OCI-LY3 (cell line): ENCODE results near the gene KCNC4.

ENCODE experiments used
- H2AFZ ChIP-seq: fragments of 200-600, 300-600 bp; shearing (Covaris generic); 2 replicates; pipeline ENCODE4 v1.6.0; 2014; ENCODE audit warnings: antibody characterized with exemption, low read depth, low read length
- H3K27ac ChIP-seq: fragments of 200-600, 300-600 bp; sonication (generic); 2 replicates; pipeline ENCODE4 v1.5.1; 2014; ENCODE audit warnings: mild to moderate bottlenecking, low read length, moderate library complexity, mixed read lengths
- H3K27me3 ChIP-seq: fragments of 200-600, 300-600 bp; sonication (generic); 2 replicates; pipeline ENCODE4 v1.6.1; 2014; ENCODE audit warnings: low read depth, low read length, mixed read lengths
- H3K36me3 ChIP-seq: fragments of 200-600, 300-600 bp; sonication (generic); replicated peaks from 2 replicates; pipeline ENCODE3; 2014; ENCODE audit warnings: low read depth, low read length, mixed read lengths
- H3K4me1 ChIP-seq: fragments of 300-600, 200-600 bp; sonication (generic); 2 replicates; pipeline ENCODE4 v1.6.1; 2014; ENCODE audit warnings: low read length, mixed read lengths
- H3K4me2 ChIP-seq: fragments of 200-600, 300-600 bp; sonication (generic); 2 replicates; pipeline ENCODE4 v1.6.1; 2014; ENCODE audit warnings: low read length, mixed read lengths
- H3K4me3 ChIP-seq: fragments of 300-600, 200-600 bp; sonication (generic); 2 replicates; pipeline ENCODE4 v1.5.1; 2014; ENCODE audit warnings: antibody characterized with exemption, mild to moderate bottlenecking, low read length, moderate library complexity
- H3K79me2 ChIP-seq: fragments of 300-600, 200-600 bp; shearing (Covaris generic); 2 replicates; pipeline ENCODE4 v1.6.1; 2014; ENCODE audit warnings: mild to moderate bottlenecking, low read length, mixed read lengths
- H3K9ac ChIP-seq: fragments of 300-600, 200-600 bp; shearing (Covaris generic); 2 replicates; pipeline ENCODE4 v1.6.0; 2014; ENCODE audit warnings: mild to moderate bottlenecking, low read length, moderate library complexity
- H3K9me3 ChIP-seq: fragments of 200-600, 300-600 bp; shearing (Covaris generic); 2 replicates; pipeline ENCODE4 v1.6.1; 2014; ENCODE audit warnings: low read length, mixed read lengths; ENCODE audit not compliant: insufficient read depth
- H4K20me1 ChIP-seq: fragments of 200-600, 300-600 bp; sonication (generic); 2 replicates; pipeline ENCODE4 v1.6.1; 2016; ENCODE audit warnings: low read length, mixed read lengths; ENCODE audit not compliant: insufficient read depth
- EZH2phosphoT487 ChIP-seq: fragments of 200-600 bp; shearing (Covaris generic); IDR thresholded peaks from 2 replicates; pipeline ENCODE4 v1.6.1; 2018; ENCODE audit warnings: antibody characterized with exemption, mixed run types, low read depth
- TF ChIP-seq, protein P1 (sequence below): fragments of 200-600, 300-600 bp; sonication (generic); IDR thresholded peaks from 2 replicates; pipeline ENCODE4 v1.5.1; 2014; ENCODE audit warnings: antibody characterized with exemption, low read length, low read depth

Gene KCNC4

DNA sequence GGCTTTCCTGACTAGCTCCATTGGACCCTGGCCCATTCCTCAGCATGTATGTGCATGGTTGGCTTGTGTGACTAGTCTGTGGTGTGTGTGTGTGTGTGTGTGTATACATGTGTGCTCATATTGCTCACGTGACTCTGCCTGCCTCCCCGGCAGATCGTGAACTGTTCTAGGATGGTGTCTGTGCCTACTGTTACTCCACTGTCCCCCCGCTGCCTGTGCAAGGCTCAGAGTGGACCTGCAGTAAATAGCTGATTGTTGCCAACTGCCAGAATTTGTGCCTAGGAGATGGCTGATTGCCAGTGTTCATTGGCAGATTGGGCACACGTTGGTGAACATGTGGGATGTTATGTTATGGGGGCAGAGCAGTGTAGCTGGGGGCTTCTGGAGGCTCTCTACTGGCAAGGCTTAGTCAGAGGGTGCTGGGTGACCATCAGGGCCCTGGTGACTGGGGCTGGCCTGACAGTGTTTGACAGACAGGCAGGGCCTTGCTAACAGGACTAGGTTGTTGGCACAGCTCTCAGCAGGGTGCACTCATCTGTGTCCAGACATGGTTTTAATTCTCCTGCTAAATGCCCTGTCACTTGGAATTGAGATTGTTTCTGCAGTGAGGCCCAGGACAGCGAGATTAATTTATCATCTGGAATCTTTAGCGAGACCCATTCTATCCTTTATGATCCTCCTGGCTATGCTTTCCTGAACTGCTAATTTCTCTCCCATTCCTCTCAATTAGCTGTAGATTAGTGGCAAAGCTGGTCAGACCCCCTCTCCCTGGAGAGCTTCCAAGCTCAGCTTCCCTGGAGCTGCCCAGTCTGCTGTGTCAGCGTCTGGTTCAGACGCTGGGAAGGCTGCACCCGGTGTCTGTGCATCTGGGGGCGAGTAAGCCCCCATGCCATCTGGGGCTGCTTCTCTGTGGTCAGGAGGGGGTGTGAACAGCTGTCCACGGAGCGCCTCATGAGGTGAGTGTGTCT lies 39.1 kb upstream of the KCNC4 start:
- Histone ChIP-seq H4K20me1 (no peaks in the 10 kb centered on the region), H3K9me3 (no peaks in the 10 kb centered on the region), H3K27me3 (no peaks in the 10 kb centered on the region), H3K4me2 (no peak overlapping the region), H3K27ac (no peak overlapping the region), H2AFZ (no peak overlapping the region), H3K9ac (no peak overlapping the region), H3K4me1 (no peaks in the 10 kb centered on the region), H3K79me2 (no peaks in the 10 kb centered on the region), H3K4me3 (no peak overlapping the region), H3K36me3 (no peaks in the 10 kb centered on the region)
- TF ChIP-seq, protein P1, sequence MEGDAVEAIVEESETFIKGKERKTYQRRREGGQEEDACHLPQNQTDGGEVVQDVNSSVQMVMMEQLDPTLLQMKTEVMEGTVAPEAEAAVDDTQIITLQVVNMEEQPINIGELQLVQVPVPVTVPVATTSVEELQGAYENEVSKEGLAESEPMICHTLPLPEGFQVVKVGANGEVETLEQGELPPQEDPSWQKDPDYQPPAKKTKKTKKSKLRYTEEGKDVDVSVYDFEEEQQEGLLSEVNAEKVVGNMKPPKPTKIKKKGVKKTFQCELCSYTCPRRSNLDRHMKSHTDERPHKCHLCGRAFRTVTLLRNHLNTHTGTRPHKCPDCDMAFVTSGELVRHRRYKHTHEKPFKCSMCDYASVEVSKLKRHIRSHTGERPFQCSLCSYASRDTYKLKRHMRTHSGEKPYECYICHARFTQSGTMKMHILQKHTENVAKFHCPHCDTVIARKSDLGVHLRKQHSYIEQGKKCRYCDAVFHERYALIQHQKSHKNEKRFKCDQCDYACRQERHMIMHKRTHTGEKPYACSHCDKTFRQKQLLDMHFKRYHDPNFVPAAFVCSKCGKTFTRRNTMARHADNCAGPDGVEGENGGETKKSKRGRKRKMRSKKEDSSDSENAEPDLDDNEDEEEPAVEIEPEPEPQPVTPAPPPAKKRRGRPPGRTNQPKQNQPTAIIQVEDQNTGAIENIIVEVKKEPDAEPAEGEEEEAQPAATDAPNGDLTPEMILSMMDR, result no peak
- TF ChIP-seq EZH2phosphoT487, result no peak

DNA sequence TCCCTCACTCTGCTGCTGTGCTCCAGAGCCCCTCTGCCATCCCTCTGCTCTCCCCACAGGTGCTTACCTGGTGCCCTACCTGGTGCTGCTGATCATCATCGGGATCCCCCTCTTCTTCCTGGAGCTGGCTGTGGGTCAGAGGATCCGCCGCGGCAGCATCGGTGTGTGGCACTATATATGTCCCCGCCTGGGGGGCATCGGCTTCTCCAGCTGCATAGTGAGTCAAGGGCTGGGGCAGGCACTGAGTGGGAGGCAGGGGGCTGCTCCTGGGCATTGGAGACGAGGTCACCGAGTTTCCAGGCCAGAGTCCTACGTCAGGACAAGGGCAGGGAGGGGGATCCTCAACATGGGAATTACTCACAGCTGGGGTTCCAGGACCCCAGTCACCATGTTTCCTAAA lies 38.1 kb upstream of the KCNC4 start:
- TF ChIP-seq, protein P1, result no peak
- TF ChIP-seq EZH2phosphoT487, result no peak
- Histone ChIP-seq H3K9me3 (no peaks in the 10 kb centered on the region), H3K4me3 (no peak overlapping the region), H3K27ac (no peak overlapping the region), H3K27me3 (no peaks in the 10 kb centered on the region), H2AFZ (no peak overlapping the region), H3K9ac (no peak overlapping the region), H4K20me1 (no peaks in the 10 kb centered on the region), H3K79me2 (no peaks in the 10 kb centered on the region), H3K4me2 (no peak overlapping the region), H3K36me3 (no peaks in the 10 kb centered on the region), H3K4me1 (no peaks in the 10 kb centered on the region)

DNA sequence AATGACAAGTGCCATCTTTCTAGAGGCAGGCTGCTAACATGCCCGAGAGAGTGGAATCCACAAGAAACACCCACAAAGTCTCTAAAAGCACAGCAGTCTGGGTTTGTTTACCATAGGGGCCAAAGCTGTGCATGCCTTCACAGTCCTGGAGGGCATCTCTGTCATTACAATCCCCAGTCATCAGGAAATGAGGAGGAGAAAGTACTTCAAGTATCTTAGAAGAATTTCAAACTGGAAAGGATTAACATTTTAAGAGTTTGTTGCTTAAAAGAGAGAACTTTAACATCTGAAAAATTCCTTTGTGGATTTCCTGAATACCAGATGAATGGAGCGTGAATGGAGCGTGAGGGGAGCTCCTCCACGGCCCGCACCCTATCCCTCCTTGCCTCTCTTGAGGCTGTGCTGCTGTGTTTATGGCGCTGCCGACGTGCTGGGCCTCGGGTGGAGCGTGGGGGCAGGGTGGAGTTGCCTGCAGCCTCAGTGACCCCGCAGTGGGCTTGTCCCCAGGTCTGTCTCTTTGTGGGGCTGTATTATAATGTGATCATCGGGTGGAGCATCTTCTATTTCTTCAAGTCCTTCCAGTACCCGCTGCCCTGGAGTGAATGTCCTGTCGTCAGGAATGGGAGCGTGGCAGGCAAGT lies 36.5 kb upstream of the KCNC4 start:
- no peak overlapping the region for H2AFZ ChIP-seq
- no peak overlapping the region for H3K9ac ChIP-seq
- H3K36me3 ChIP-seq, result no peaks in the 10 kb centered on the region
- H4K20me1 ChIP-seq, result no peaks in the 10 kb centered on the region
- no peak overlapping the region for H3K27ac ChIP-seq
- H3K4me1 ChIP-seq, result no peaks in the 10 kb centered on the region
- no peak overlapping the region for H3K4me2 ChIP-seq
- no peaks in the 10 kb centered on the region for H3K9me3 ChIP-seq
- no peaks in the 10 kb centered on the region for H3K79me2 ChIP-seq
- H3K27me3 ChIP-seq, result no peaks in the 10 kb centered on the region
- no peak for TF ChIP-seq EZH2phosphoT487
- TF ChIP-seq, protein P1, result no peak
- H3K4me3 ChIP-seq, result no peak overlapping the region

DNA sequence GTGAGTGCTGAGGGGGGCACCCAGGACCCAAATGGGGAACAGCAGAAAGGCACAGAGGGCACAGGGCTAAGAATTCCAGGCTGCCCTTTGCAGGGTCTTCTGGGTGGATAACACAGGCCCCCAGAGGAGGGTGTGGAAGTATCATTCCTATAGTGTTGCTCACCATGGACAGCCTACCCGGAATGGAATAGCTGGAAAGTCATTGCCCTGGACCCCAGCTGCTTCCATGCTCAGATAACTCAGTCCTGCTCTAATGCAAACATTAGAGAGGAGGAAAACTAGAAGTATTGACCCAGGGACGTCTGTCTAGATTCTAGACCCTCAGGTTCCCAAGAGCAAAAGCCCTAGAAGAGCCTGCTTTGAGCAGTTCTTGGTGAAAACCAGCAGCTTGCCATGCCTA lies 35.2 kb upstream of the KCNC4 start:
- H3K27ac ChIP-seq, result no peak overlapping the region

More for the DNA sequence above, 35.2 kb upstream of the KCNC4 start:
- no peaks in the 10 kb centered on the region for H3K36me3 ChIP-seq
- H3K4me1 ChIP-seq, result no peaks in the 10 kb centered on the region
- no peaks in the 10 kb centered on the region for H3K27me3 ChIP-seq
- TF ChIP-seq EZH2phosphoT487, result no peak
- TF ChIP-seq, protein P1, result no peak
- H2AFZ ChIP-seq, result no peak overlapping the region
- H3K9me3 ChIP-seq, result no peaks in the 10 kb centered on the region
- H3K9ac ChIP-seq, result no peak overlapping the region
- no peak overlapping the region for H3K4me2 ChIP-seq
- H3K79me2 ChIP-seq, result no peaks in the 10 kb centered on the region
- H3K4me3 ChIP-seq, result no peak overlapping the region
- no peaks in the 10 kb centered on the region for H4K20me1 ChIP-seq
